PC-9 (cell line): Measurements from ENCODE around the gene CD276.

Experiments
- EZH2 ChIP-seq: fragments of 200-600 bp; sonication (generic); IDR thresholded peaks from 2 replicates; pipeline ENCODE4 v1.8.0; 2017; ENCODE audit warnings: antibody characterized with exemption, low read depth
- TF ChIP-seq, protein P1 (sequence below): fragments of 200-600 bp; sonication (generic); conservative IDR thresholded peaks from 2 replicates; pipeline ENCODE4 v1.6.1; 2017; ENCODE audit warnings: mixed run types, antibody characterized with exemption, mild to moderate bottlenecking, moderate library complexity

DNA sequence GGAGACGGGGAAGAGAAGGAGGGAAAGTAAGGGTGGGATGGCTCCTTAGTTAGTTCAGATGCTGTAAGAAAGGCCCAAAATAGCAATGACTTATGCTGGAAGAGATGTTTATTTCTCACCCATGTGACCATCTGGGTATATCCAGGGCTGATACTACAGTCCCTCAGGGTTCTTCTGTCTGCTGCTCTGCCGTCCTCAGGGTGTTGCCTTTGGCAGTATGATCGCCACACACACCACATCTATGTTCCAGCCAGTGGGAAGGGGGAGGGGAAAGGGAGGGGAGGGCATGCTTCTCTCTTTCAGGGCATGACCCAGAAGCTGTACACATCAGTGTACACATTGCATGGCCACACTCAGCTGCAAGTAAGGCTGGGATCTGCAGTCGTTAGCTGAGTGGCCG is 10.2 kb downstream of the CD276 start:
- TF ChIP-seq, protein P1, sequence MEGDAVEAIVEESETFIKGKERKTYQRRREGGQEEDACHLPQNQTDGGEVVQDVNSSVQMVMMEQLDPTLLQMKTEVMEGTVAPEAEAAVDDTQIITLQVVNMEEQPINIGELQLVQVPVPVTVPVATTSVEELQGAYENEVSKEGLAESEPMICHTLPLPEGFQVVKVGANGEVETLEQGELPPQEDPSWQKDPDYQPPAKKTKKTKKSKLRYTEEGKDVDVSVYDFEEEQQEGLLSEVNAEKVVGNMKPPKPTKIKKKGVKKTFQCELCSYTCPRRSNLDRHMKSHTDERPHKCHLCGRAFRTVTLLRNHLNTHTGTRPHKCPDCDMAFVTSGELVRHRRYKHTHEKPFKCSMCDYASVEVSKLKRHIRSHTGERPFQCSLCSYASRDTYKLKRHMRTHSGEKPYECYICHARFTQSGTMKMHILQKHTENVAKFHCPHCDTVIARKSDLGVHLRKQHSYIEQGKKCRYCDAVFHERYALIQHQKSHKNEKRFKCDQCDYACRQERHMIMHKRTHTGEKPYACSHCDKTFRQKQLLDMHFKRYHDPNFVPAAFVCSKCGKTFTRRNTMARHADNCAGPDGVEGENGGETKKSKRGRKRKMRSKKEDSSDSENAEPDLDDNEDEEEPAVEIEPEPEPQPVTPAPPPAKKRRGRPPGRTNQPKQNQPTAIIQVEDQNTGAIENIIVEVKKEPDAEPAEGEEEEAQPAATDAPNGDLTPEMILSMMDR, result no peak
- TF ChIP-seq EZH2, result no peak
